Sigmoid colon (tissue), 4 donors: Measurements from ENCODE around the gene SPTBN4.

ENCODE experiments used
- EP300 ChIP-seq, 4 donors: sonication (generic); formaldehyde crosslinking; IDR thresholded peaks; one replicate each; pipeline ENCODE4 v1.6.1; 2017; ENCODE audit warnings: antibody characterized with exemption in 4 of 4
- POLR2A ChIP-seq, 2 donors: fragments of 450-650 bp; IDR thresholded peaks; one replicate each; pipeline ENCODE4 v1.6.1; 2016; ENCODE audit warnings: antibody characterized with exemption in 2 of 2, mild to moderate bottlenecking in 2 of 2, moderate library complexity in 2 of 2
- POLR2AphosphoS5 ChIP-seq, 4 donors: sonication (generic); formaldehyde crosslinking; IDR thresholded peaks; one replicate each; pipeline ENCODE4 v1.6.1; 2017; ENCODE audit warnings: antibody characterized with exemption in 4 of 4
- TF ChIP-seq, protein P1 (sequence below), 4 experiments: fragments of 450-650 bp in 3 of 4; fragments of 200-600 bp in 1 of 4; IDR thresholded peaks; one replicate each; pipeline ENCODE4 v1.5.1; 2016 to 2019; ENCODE audit warnings: antibody characterized with exemption in 4 of 4, mild to moderate bottlenecking in 3 of 4, moderate library complexity in 2 of 4

- TF ChIP-seq, protein P1, sequence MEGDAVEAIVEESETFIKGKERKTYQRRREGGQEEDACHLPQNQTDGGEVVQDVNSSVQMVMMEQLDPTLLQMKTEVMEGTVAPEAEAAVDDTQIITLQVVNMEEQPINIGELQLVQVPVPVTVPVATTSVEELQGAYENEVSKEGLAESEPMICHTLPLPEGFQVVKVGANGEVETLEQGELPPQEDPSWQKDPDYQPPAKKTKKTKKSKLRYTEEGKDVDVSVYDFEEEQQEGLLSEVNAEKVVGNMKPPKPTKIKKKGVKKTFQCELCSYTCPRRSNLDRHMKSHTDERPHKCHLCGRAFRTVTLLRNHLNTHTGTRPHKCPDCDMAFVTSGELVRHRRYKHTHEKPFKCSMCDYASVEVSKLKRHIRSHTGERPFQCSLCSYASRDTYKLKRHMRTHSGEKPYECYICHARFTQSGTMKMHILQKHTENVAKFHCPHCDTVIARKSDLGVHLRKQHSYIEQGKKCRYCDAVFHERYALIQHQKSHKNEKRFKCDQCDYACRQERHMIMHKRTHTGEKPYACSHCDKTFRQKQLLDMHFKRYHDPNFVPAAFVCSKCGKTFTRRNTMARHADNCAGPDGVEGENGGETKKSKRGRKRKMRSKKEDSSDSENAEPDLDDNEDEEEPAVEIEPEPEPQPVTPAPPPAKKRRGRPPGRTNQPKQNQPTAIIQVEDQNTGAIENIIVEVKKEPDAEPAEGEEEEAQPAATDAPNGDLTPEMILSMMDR (IDR thresholded peaks at IDR 0.05) = no peak
- no peak for TF ChIP-seq POLR2A (IDR thresholded peaks at IDR 0.05)
- no peak for TF ChIP-seq POLR2AphosphoS5 (IDR thresholded peaks at IDR 0.05)
- no peak for TF ChIP-seq EP300 (IDR thresholded peaks at IDR 0.05)
Observed at GRCh38 chr19:40588926-40589569, 122.2 kb downstream of the SPTBN4 start.
